ENCODE measurements around the gene ANKRD60.

Gene ANKRD60

GRCh38 chr20:58245181-58245891, 16.9 kb upstream of the ANKRD60 start:
- DNase-seq, result no peak
- intact Hi-C loops (cut with DNase I), result no loop called here

GRCh38 chr20:58244517-58245030, 16.1 kb upstream of the ANKRD60 start:
- DNase-seq, result no peak
- intact Hi-C loops (cut with DNase I), result no loop called here

DNA sequence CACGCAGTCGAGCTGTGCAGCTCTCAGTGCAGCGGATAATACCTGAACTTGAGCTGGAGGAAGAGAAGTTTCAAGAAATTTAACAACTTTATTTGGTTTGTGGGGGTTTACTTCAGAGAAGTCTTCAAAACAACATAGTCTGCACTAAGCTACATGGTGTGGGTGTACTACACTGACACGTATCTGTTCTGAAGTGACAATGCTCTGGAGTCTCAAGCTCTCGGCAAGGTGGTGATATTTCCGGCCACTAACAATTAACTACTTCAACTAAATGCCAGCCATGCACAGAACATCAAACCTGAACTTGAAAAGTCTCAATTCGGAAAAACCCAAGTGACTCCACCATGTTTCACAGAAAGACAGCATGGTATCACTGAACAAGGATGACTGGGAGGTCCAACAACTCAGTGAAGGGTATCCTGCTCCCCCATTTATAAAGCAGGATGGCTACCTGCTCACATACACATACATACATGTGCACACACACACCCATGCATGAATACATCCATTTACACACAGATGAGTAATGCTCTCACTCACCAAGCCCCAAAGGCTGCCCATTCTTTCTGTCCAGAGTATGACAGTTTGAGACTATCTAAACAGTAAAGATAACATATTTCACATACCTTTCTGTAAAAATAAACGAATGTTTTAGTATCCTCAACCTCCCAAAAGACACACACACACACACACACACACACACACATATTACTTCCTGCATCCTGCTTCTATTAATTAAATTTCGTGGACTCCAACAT, 15.4 kb upstream of the ANKRD60 start:
- DNase-seq, result no peak
- intact Hi-C loops (cut with DNase I), result no loop called here

DNA sequence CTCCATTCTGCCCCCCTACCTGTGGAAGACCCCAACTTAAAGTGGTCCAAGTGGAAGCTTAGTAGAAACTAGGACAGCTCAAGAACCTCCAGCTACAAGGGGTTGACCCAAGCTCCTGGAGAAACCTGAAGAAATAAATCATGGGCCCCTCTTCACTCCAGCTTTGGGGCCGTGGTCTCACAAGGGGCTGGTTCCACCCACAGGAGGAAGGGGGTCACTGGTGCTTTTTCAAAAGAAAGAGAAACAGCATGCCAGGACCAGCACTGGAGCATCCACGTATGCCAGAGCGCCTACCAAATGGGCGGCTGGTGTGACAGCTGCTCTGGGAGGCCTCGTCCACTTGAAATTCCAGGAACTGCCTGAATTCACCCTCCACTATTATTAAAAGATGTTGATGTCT, 14.4 kb upstream of the ANKRD60 start:
- DNase-seq, result no peak
- intact Hi-C loops (cut with DNase I), result no loop called here

GRCh38 chr20:58241766-58242465, 13.5 kb upstream of the ANKRD60 start:
- intact Hi-C loops (cut with DNase I), result no loop called here

DNA sequence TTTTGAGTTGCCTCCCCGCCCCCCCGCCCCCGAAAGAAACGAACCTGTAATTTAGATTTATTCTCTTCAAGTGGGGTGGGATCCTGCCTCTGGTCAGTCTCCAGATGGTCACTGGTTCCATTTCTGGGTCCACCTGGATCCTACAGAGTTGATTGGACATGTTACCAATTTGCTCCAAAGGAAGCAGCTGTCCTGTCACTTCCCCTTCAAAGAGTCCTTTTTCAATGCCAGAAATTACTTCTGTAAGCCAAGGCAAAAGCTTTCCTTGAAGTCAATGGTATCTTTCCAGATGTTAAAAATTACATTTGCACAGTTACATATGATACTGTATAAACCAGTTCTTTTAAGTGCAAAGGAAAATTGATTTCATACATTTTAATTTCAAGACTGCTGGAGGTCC, 12.0 kb upstream of the ANKRD60 start:
- no peak for DNase-seq
- intact Hi-C loops (cut with DNase I), result no loop called here

More at GRCh38 chr20:58241766-58242465, 13.5 kb upstream of the ANKRD60 start:
- DNase-seq, result no peak

- intact Hi-C loops (cut with DNase I), result loop anchor here (2.0 to 5.0 kb wide), 2 partner anchors 54 to 613 kb away; partner anchors contain the start of genes GNAS and GNAS-AS1
- DNase-seq, result no peak
These were observed 10.8 kb upstream of the ANKRD60 start for GRCh38 chr20:58239216-58239615.

DNA sequence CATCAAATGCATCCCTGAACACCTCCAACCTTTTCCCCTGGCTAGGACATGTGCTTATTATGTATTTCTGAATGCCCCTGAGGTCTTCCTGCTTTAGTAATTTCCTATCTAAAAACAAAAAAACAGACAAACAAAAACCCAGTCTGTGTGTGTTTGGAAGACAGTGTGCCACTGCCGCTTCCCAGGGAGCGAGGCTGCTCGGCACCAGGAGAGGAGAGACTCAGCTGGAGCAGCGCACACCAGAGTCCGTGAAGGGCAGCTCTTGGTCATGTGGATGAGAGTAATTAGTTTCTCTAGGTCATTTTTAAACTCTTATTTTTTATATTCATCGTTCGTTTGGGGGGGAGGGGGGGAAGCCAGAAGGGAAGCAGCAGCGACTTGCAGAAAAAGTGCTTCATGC, 10.0 kb upstream of the ANKRD60 start:
- intact Hi-C loops (cut with DNase I), result loop anchor here (2.0 to 5.0 kb wide), 2 partner anchors 54 to 614 kb away; partner anchors contain the start of genes GNAS and GNAS-AS1

GRCh38 chr20:58237318-58238132, 9.1 kb upstream of the ANKRD60 start:
- intact Hi-C loops (cut with DNase I), result loop anchor here (1.0 to 5.0 kb wide), 4 partner anchors 55 to 615 kb away; partner anchors contain the start of genes GNAS and GNAS-AS1
- no peak for DNase-seq

More for the DNA sequence above, 10.0 kb upstream of the ANKRD60 start:
- DNase-seq, result no peak

DNA sequence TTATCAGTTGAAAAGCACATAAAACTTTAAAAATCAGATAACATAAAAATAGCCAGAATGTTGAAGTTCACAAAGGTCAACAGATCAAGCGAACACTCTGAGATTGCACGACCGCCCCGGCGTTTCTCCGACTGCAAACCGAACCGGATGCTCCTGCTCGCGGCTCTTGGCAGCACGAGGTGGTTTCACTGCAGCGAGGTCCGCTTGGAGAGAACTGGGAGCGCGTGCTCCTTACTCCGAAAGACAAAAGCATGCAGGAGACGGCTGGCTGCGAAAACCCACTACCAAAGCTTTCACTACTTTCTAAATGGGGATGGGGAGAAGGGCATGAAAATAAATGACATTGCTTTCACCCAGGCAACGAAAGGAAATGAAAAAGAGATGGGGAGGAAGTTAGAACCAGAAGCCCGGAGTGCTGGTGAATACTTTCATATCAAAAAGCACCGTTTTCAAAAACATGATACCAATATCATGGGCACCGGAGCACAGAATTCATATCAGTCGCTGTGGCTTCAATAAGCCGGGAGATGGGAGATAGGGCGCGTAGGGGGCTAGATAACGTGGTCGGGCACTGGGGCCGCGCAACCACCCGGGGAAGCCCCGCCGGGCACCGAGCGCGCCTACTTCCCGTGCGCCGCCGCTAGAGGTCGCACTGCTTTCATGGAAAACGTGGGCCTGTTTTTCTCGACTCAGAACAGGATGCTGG, 8.3 kb upstream of the ANKRD60 start:
- intact Hi-C loops (cut with DNase I), result loop anchor here (1.0 to 5.0 kb wide), 3 partner anchors 210 to 616 kb away; partner anchors contain the start of genes GNAS and GNAS-AS1
- peak; percentile 53 to 96 (median 83) for DNase-seq

GRCh38 chr20:58235010-58235409, 6.6 kb upstream of the ANKRD60 start:
- DNase-seq, result no peak
- intact Hi-C loops (cut with DNase I), result loop anchor here (5.0 kb wide), 1 partner anchor 617 kb away; the partner anchor contains the start of genes GNAS and GNAS-AS1

DNA sequence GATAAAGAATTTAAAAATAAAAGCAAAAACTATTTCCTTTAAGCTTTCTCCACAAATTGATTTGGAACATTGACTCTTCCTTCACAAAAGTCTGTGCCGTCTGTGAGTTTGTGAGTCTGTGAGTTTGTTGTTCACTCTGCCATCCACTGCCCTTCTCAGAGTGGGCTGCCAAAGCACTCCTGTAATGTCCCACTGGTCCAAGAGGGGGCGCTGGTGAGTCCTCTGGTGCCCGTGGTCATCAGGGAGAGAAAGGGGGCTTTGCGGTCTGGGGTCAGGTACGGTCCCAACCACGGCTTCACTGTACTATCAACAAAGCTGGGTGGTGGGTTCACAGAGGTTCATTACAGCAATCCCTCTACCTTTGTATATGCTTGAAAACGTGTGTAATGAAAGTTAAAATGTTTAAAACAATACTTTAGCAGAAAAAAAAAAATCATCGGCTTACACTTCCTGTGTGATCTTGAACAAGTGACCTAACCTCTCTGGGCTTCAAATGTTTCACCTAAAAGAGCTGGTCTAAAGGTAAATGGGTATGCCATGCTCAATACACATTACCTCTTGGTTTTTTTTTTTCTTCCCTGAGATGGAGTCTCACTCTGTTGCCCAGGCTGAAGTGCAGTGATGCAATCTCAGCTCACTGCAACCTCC, 5.6 kb upstream of the ANKRD60 start:
- no peak for DNase-seq
- intact Hi-C loops (cut with DNase I), result no loop called here

DNA sequence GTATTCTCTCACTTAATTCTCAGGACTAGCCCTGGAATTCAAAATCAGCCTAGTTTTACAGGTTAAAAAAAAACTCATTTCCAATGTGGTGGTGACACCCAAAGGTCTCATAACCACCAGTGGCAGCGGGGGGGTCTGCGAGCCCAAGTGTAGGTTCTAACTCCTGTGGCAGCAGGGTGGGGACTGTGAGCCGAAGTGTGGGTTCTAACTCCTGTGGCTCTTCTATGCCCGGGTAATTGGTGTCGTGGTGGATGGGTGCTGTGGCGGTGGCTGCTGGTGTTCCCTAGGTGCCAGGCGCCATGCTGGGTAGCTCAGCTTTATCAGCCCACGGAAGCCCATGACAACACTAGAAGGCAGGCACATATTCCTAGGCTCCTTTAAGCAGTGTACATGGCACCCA, 4.9 kb upstream of the ANKRD60 start:
- intact Hi-C loops (cut with DNase I), result no loop called here
- no peak for DNase-seq

DNA sequence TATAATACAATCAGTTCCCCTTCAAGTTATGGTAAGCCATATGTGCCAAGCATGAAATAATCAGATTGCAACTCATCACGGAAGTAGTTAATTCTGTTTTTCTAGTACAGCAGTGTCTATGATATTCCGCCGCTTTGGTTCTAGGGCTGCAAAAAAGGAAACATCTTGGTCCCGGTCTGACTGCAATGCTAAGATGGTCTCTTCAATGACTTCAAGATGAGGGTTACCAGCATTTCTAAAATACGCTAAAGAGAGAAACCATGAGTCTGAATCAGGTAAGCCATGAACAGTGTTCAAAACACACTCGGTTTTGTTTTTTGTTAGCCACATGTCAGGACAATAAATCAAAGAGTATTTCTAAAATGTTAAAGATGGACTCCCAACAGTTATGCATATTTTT, 3.2 kb upstream of the ANKRD60 start:
- intact Hi-C loops (cut with DNase I), result no loop called here
- DNase-seq, result no peak

DNA sequence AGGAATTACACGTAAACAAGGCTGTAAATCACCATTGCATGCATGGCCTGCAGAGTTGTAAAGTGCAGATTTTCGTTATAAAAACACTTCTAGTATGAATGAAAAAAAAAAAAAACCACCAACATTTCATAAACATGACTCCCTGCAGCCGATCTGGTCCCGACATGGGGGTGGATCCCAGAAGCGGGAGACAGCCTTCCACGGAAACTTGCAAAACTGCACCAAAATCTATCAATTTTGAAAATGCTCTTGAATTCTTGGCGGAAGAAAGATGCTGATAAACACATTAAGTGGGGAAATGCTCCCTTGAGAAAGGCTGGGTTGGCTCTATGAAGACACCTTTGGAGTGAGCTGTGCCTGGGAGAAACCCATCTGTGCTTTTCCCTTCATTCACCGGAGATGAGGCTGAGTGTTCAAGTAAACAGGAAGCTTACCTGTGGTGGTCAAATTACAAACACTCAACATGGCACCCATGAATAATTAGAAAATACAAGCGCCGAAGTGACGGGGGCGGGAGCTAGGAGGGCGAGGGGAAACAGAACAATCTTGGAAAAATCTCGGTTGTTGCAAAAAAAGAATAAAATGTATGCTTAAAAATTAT, 845 bp upstream of the ANKRD60 start:
- intact Hi-C loops (cut with DNase I), result no loop called here
- peak in 1 of 10 donors; percentile 41 for DNase-seq

- peak in 1 of 10 donors; percentile 54 for DNase-seq
These were observed 360 bp downstream of the ANKRD60 start for GRCh38 chr20:58228103-58228483.

GRCh38 chr20:58227391-58228102, 906 bp downstream of the ANKRD60 start:
- DNase-seq, result peak in 1 of 10 donors; percentile 47

More at GRCh38 chr20:58228103-58228483, 360 bp downstream of the ANKRD60 start:
- intact Hi-C loops (cut with DNase I), result no loop called here

More at GRCh38 chr20:58227391-58228102, 906 bp downstream of the ANKRD60 start:
- intact Hi-C loops (cut with DNase I), result no loop called here

Measured in posterior cingulate gyrus (tissue), 11 donors.